A673 (cell line): ENCODE data around the gene ZIC1.

Experiments used
- CTCF ChIP-seq: fragments of 300-800, 200-600 bp; sonication (generic); conservative IDR thresholded peaks from 2 replicates; pipeline ENCODE4 v1.5.1; 2017; ENCODE audit warnings: low read depth, mild to moderate bottlenecking, antibody characterized with exemption, low read length, moderate library complexity, mixed read lengths
- EZH2 ChIP-seq: fragments of 200-600 bp; sonication (generic); IDR thresholded peaks from 2 replicates; pipeline ENCODE4 v1.6.1; 2017; ENCODE audit warnings: borderline replicate concordance, low read depth, mild to moderate bottlenecking, mixed read lengths, antibody characterized with exemption, low read length; ENCODE audit not compliant: poor library complexity, severe bottlenecking

GRCh38 chr3:147387291-147387884 lies 21.8 kb upstream of the ZIC1 start:
- TF ChIP-seq CTCF (no peak), EZH2 (no peak)
